ENCODE results near the gene GCC2.

GCC2 gene

DNA sequence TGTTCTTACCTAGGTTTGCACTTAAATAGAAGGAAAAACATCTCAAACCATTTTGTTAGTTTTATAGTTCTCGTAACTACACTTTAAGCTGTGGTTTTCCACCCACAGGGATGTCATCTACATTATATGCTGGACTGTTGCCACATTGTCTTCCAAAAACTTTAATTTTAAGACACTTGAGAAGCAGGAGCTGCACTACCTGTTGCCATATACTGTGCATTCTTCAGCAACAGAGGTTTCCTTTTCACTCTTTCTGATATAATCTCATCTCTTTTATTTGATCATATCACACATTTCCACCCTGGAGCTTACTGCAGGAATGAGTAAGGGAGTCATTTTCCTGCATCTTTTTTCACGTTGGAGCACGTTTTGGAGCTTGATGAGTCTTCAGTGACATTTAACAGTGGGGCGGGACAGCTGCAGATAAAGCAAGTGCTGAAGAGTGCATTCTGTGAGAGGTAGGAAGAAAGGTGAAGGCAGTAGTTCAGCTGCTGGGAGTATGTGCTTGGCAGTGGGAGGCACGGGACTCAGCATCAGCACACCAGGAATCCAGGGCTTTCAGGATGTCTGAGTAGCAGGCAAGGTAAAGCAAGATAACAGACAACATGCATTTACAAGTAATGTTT is 89.1 kb downstream of the GCC2 start:
- Histone ChIP-seq H3K9me3 (no peaks in the 10 kb centered on the region), H3K4me3 (ENCODE audit: low read depth, low read length) (no peak overlapping the region), H3K36me3 (no peaks in the 10 kb centered on the region), H3K27me3 (no peaks in the 10 kb centered on the region), H3K4me1 (no peaks in the 10 kb centered on the region)
- no peak for DNase-seq
- TF ChIP-seq CTCF (IDR thresholded peaks at IDR 0.05; ENCODE audit: low read depth, low read length), result no peak

GRCh38 chr2:108541451-108541850 is 92.4 kb downstream of the GCC2 start:
- DNase-seq, result no peak
- H3K27me3 ChIP-seq, result no peaks in the 10 kb centered on the region
- TF ChIP-seq CTCF (IDR thresholded peaks at IDR 0.05; ENCODE audit: low read depth, low read length), result no peak

GRCh38 chr2:108542071-108542470 is 93.1 kb downstream of the GCC2 start:
- H3K4me3 ChIP-seq (ENCODE audit: low read depth, low read length), result no peak overlapping the region
- DNase-seq, result no peak
- H3K4me1 ChIP-seq, result no peaks in the 10 kb centered on the region
- TF ChIP-seq CTCF (IDR thresholded peaks at IDR 0.05; ENCODE audit: low read depth, low read length), result no peak
- no peaks in the 10 kb centered on the region for H3K27me3 ChIP-seq
- H3K36me3 ChIP-seq, result no peaks in the 10 kb centered on the region
- no peaks in the 10 kb centered on the region for H3K9me3 ChIP-seq

More at GRCh38 chr2:108541451-108541850, 92.4 kb downstream of the GCC2 start:
- H3K4me3 ChIP-seq (ENCODE audit: low read depth, low read length), result no peak overlapping the region
- H3K4me1 ChIP-seq, result no peaks in the 10 kb centered on the region
- H3K36me3 ChIP-seq, result no peaks in the 10 kb centered on the region
- H3K9me3 ChIP-seq, result no peaks in the 10 kb centered on the region

GRCh38 chr2:108547606-108548005 is 98.6 kb downstream of the GCC2 start:
- H3K4me1 ChIP-seq, result no peaks in the 10 kb centered on the region
- H3K4me3 ChIP-seq (ENCODE audit: low read depth, low read length), result no peak overlapping the region
- H3K36me3 ChIP-seq, result no peaks in the 10 kb centered on the region
- DNase-seq, result no peak
- H3K9me3 ChIP-seq, result no peaks in the 10 kb centered on the region
- TF ChIP-seq CTCF (IDR thresholded peaks at IDR 0.05; ENCODE audit: low read depth, low read length), result no peak
- H3K27me3 ChIP-seq, result no peaks in the 10 kb centered on the region

- Histone ChIP-seq H3K4me1 (no peaks in the 10 kb centered on the region), H3K27me3 (no peaks in the 10 kb centered on the region), H3K9me3 (no peaks in the 10 kb centered on the region), H3K36me3 (no peaks in the 10 kb centered on the region), H3K4me3 (ENCODE audit: low read depth, low read length) (no peak overlapping the region)
- no peak for DNase-seq
- no peak for TF ChIP-seq CTCF (IDR thresholded peaks at IDR 0.05; ENCODE audit: low read depth, low read length)
Measured at GRCh38 chr2:108548208-108549003, 99.4 kb downstream of the GCC2 start.

DNA sequence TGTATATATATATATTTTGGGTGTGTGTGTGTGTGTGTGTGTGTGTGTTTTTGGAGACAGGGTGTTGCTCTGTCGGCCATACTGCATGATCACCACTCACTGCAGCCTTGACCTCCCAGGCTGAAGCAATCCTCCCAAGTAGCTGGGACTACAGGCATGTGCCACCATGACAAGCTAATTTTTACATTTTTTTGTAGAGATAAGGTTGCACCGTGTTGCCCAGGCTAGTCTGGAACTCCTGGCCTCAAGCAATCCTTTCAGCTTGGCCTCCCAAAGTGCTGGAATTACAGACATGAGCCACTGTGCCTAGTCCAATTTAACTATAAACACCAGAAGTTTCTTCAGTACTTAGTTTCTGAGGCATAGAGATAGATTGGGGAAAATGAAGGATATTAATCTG is 103.6 kb downstream of the GCC2 start:
- no peak for DNase-seq
- no peaks in the 10 kb centered on the region for H3K36me3 ChIP-seq
- no peak for TF ChIP-seq CTCF (IDR thresholded peaks at IDR 0.05; ENCODE audit: low read depth, low read length)
- H3K4me3 ChIP-seq (ENCODE audit: low read depth, low read length), result no peak overlapping the region
- H3K9me3 ChIP-seq, result no peaks in the 10 kb centered on the region
- H3K27me3 ChIP-seq, result no peaks in the 10 kb centered on the region
- H3K4me1 ChIP-seq, result no peaks in the 10 kb centered on the region

Measured in BE2C (cell line).